GM21381 (cell line): ENCODE data around the gene GALNT9.
"Not testable (repeated sequence)": the region's sequence is repeated elsewhere in the genome, so short reads cannot be mapped to it uniquely, and the experiment has no call there.

Experiments used
- ATAC-seq: cut with Tn5 transposase; IDR thresholded peaks from one replicate; pipeline ENCODE4 v1.9.1; 2021; ENCODE audit warnings: mild to moderate bottlenecking, moderate library complexity; ENCODE audit not compliant: unreplicated experiment

The GALNT9 gene

GRCh38 chr12:132295561-132295960 is 33.8 kb downstream of the GALNT9 start:
- not testable (repeated sequence) for ATAC-seq

- ATAC-seq, result no peak
Measured at GRCh38 chr12:132295101-132295526, 34.3 kb downstream of the GALNT9 start.

- no peak for ATAC-seq
Measured at GRCh38 chr12:132294121-132295034, 35.0 kb downstream of the GALNT9 start.

GRCh38 chr12:132292328-132293319 is 36.8 kb downstream of the GALNT9 start:
- ATAC-seq, result no peak

GRCh38 chr12:132291402-132292175 is 37.8 kb downstream of the GALNT9 start:
- ATAC-seq, result no peak

GRCh38 chr12:132290203-132290540 is 39.2 kb downstream of the GALNT9 start:
- no peak for ATAC-seq

- no peak for ATAC-seq
Measured at GRCh38 chr12:132289356-132290202, 39.8 kb downstream of the GALNT9 start.

- ATAC-seq, result no peak
Measured at GRCh38 chr12:132288516-132289215, 40.7 kb downstream of the GALNT9 start.

GRCh38 chr12:132287391-132288238 is 41.8 kb downstream of the GALNT9 start:
- no peak for ATAC-seq

GRCh38 chr12:132286912-132287311 is 42.5 kb downstream of the GALNT9 start:
- no peak for ATAC-seq

GRCh38 chr12:132285991-132286681 is 43.3 kb downstream of the GALNT9 start:
- no peak for ATAC-seq

GRCh38 chr12:132284827-132285741 is 44.3 kb downstream of the GALNT9 start:
- no peak for ATAC-seq

GRCh38 chr12:132284071-132284826 is 45.1 kb downstream of the GALNT9 start:
- no peak for ATAC-seq

- ATAC-seq, result no peak
Measured at GRCh38 chr12:132282950-132283771, 46.2 kb downstream of the GALNT9 start.
